Measurements from ENCODE around the gene ETS1. TPM values are rescaled to one million over a fixed set of nuclear protein-coding genes. Genes with fewer than 3 reads are reported as not detected.

Gene ETS1
- total RNA-seq, 4 donors from 2014 or later: 46.3 to 70.6 (median 57.6) TPM

GRCh38 chr11:128619540-128620308 is 32.4 kb upstream of the ETS1 start:
- Histone ChIP-seq H3K9me3 (no peaks in the 10 kb centered on the region), H3K4me3 (no peak overlapping the region), H3K27ac (no peak overlapping the region), H3K36me3 (no peaks in the 10 kb centered on the region), H3K4me1 (no peaks in the 10 kb centered on the region), H3K27me3 (no peaks in the 10 kb centered on the region)
- WGBS, 2 donors: 70 to 84% methylated on average over 10 of the region's 10 CpGs
- no peak for DNase-seq (ENCODE audit: low spot score in 2 of 2)
- TF ChIP-seq CTCF (IDR thresholded peaks at IDR 0.05) (no peak), EP300 (IDR thresholded peaks at IDR 0.05) (no peak), POLR2A (IDR thresholded peaks at IDR 0.05) (no peak)

GRCh38 chr11:128619007-128619406 is 31.6 kb upstream of the ETS1 start:
- no peak for DNase-seq (ENCODE audit: low spot score in 2 of 2)
- no peak overlapping the region for H3K4me3 ChIP-seq
- TF ChIP-seq EP300 (IDR thresholded peaks at IDR 0.05): no peak
- no peak for TF ChIP-seq CTCF (IDR thresholded peaks at IDR 0.05)
- 94% methylated on average over 5 of the region's 5 CpGs for WGBS, 2 donors
- no peaks in the 10 kb centered on the region for H3K27me3 ChIP-seq
- H3K9me3 ChIP-seq: no peaks in the 10 kb centered on the region
- no peaks in the 10 kb centered on the region for H3K36me3 ChIP-seq
- H3K27ac ChIP-seq: no peak overlapping the region
- H3K4me1 ChIP-seq: no peaks in the 10 kb centered on the region

GRCh38 chr11:128618603-128619002 is 31.2 kb upstream of the ETS1 start:
- Histone ChIP-seq H3K4me3 (no peak overlapping the region), H3K36me3 (no peaks in the 10 kb centered on the region), H3K27ac (no peak overlapping the region), H3K4me1 (no peaks in the 10 kb centered on the region), H3K27me3 (no peaks in the 10 kb centered on the region), H3K9me3 (no peaks in the 10 kb centered on the region)
- TF ChIP-seq POLR2A (IDR thresholded peaks at IDR 0.05) (no peak), CTCF (IDR thresholded peaks at IDR 0.05) (no peak), EP300 (IDR thresholded peaks at IDR 0.05) (no peak)
- no peak for DNase-seq (ENCODE audit: low spot score in 2 of 2)
- 91 to 97% methylated on average over 7 of the region's 7 CpGs for WGBS, 2 donors

- H3K9me3 ChIP-seq: no peaks in the 10 kb centered on the region
- H3K36me3 ChIP-seq: no peaks in the 10 kb centered on the region
- no peak overlapping the region for H3K4me3 ChIP-seq
- TF ChIP-seq CTCF (IDR thresholded peaks at IDR 0.05): no peak
- TF ChIP-seq POLR2A (IDR thresholded peaks at IDR 0.05): no peak
- no peak for TF ChIP-seq EP300 (IDR thresholded peaks at IDR 0.05)
- no peaks in the 10 kb centered on the region for H3K27me3 ChIP-seq
- 56 to 64% methylated on average over 6 to 7 of the region's 7 CpGs for WGBS, 2 donors
- no peak overlapping the region for H3K27ac ChIP-seq
- no peak for DNase-seq (ENCODE audit: low spot score in 2 of 2)
- H3K4me1 ChIP-seq: peaks cover 0 to 4% (median 0%) of the 10 kb centered on the region in 4 donors
These were observed 28.8 kb upstream of the ETS1 start for GRCh38 chr11:128616161-128616560.

GRCh38 chr11:128615612-128616011 is 28.3 kb upstream of the ETS1 start:
- Histone ChIP-seq H3K4me3 (no peak overlapping the region), H3K4me1 (peaks cover 0 to 4% (median 0%) of the 10 kb centered on the region in 4 donors), H3K36me3 (no peaks in the 10 kb centered on the region), H3K9me3 (no peaks in the 10 kb centered on the region), H3K27me3 (no peaks in the 10 kb centered on the region), H3K27ac (no peak overlapping the region)
- TF ChIP-seq POLR2A (IDR thresholded peaks at IDR 0.05): no peak
- TF ChIP-seq CTCF (IDR thresholded peaks at IDR 0.05): no peak
- no peak for TF ChIP-seq EP300 (IDR thresholded peaks at IDR 0.05)
- WGBS, 2 donors: 89 to 91% methylated on average over 7 of the region's 7 CpGs
- no peak for DNase-seq (ENCODE audit: low spot score in 2 of 2)
